Spleen (tissue), 7 donors: ENCODE measurements around the gene CCDC157.

Experiments
- POLR2A ChIP-seq, 3 donors: fragments of 450-650 bp; IDR thresholded peaks; one replicate each; pipeline ENCODE4 v1.5.1; 2017; ENCODE audit warnings: antibody characterized with exemption in 3 of 3, mild to moderate bottlenecking in 1 of 3
- POLR2AphosphoS5 ChIP-seq, 3 donors: sonication (generic); formaldehyde crosslinking; IDR thresholded peaks; one replicate each; pipeline ENCODE4 v1.5.1; 2017; ENCODE audit warnings: antibody characterized with exemption in 3 of 3
- TF ChIP-seq, protein P1 (sequence below), 11 experiments: fragments of 200-600 bp in 7 of 11; fragments of 450-650 bp in 4 of 11; sonication (generic) in 4 of 11; IDR thresholded peaks in 8 of 11; conservative IDR thresholded peaks in 3 of 11; 1 replicate in 7 of 11; 2 replicates in 4 of 11; pipeline versions ENCODE4 v1.4.0 to v1.8.0; 2016 to 2021; ENCODE audit warnings: antibody characterized with exemption in 11 of 11, inconsistent platforms in 4 of 11, mild to moderate bottlenecking in 1 of 11
- donor health status: DM: no; HTN: no; CAD: no; lungs with moderate emphysema.
- donor health status: DM: no; HTN: no; CAD: no.
- donor health status: DM: no; HTN: no; CAD: no.

DNA sequence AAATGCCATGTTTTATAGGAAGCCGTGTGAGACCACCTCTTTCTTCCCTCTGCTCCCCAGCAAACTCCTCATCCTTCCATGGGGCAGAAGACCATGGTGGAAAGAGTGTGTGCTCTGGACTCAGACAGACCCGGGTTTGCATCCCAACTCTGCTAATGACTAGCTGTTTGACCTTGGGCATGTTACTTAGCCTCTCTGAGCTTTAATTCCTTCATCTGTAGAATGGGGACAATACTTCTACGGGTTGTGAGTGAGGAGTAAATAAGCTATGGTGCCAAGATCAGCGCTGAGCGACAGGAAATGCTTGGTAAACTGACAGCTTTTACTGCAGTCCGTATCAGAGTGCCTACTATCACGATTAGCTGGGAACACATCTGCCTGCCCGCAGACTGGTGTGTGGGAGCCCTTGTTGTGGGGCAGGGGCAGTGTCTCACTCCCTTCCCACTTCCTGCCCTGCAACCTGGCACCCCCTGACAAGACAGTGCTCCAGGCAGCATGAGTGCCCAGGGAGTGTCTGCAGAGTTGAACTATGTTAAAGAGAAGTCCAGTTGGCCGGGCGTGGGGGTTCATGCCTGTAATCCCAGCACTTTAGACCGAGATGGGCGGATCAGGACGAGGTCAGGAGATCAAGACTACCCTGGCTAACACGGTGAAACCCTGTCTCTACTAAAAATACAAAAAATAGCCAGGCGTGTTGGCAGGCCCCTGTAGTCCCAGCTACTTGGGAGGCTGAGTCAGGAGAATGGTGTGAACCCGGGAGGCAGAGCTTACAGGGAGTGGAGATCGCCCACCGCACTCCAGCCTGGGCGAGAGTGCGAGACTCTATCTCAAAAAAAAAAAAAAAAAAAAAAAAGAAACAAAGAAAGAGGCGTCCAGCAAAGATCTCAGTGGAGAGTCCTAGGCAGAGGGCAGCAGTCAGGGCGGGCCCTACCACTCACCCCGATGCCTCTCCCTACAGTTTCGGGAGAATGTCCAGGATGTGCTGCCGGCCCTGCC, 42.2 kb downstream of the CCDC157 start:
- TF ChIP-seq, protein P1, sequence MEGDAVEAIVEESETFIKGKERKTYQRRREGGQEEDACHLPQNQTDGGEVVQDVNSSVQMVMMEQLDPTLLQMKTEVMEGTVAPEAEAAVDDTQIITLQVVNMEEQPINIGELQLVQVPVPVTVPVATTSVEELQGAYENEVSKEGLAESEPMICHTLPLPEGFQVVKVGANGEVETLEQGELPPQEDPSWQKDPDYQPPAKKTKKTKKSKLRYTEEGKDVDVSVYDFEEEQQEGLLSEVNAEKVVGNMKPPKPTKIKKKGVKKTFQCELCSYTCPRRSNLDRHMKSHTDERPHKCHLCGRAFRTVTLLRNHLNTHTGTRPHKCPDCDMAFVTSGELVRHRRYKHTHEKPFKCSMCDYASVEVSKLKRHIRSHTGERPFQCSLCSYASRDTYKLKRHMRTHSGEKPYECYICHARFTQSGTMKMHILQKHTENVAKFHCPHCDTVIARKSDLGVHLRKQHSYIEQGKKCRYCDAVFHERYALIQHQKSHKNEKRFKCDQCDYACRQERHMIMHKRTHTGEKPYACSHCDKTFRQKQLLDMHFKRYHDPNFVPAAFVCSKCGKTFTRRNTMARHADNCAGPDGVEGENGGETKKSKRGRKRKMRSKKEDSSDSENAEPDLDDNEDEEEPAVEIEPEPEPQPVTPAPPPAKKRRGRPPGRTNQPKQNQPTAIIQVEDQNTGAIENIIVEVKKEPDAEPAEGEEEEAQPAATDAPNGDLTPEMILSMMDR (IDR thresholded peaks at IDR 0.05 in 8 of 11, conservative IDR thresholded peaks at IDR 0.05 in 3 of 11), result no peak
- TF ChIP-seq POLR2A (IDR thresholded peaks at IDR 0.05) (no peak), POLR2AphosphoS5 (IDR thresholded peaks at IDR 0.05) (no peak)
